ENCODE measurements around the gene DUSP28.
A peak's percentile ranks its signal among the peaks of the same experiment; 100 is the strongest.

Gene DUSP28

GRCh38 chr2:240573516-240574385 lies 13.6 kb downstream of the DUSP28 start:
- no peak for DNase-seq

GRCh38 chr2:240574386-240575100 lies 14.4 kb downstream of the DUSP28 start:
- DNase-seq: no peak

- DNase-seq: no peak
Measured at GRCh38 chr2:240575101-240575965, 15.2 kb downstream of the DUSP28 start.

GRCh38 chr2:240576036-240576435 lies 15.9 kb downstream of the DUSP28 start:
- no peak for DNase-seq

GRCh38 chr2:240576436-240577205 lies 16.5 kb downstream of the DUSP28 start:
- no peak for DNase-seq

- DNase-seq: no peak
Measured at GRCh38 chr2:240577281-240578109, 17.3 kb downstream of the DUSP28 start.

- no peak for DNase-seq
Measured at GRCh38 chr2:240578110-240578450, 17.9 kb downstream of the DUSP28 start.

GRCh38 chr2:240578488-240578887 lies 18.3 kb downstream of the DUSP28 start:
- DNase-seq: no peak

- no peak for DNase-seq
Measured at GRCh38 chr2:240579071-240579762, 19.1 kb downstream of the DUSP28 start.

- peak; percentile 89 for DNase-seq
Measured at GRCh38 chr2:240579771-240580614, 19.8 kb downstream of the DUSP28 start.

GRCh38 chr2:240581811-240582210 lies 21.7 kb downstream of the DUSP28 start:
- no peak for DNase-seq

- DNase-seq: no peak
Measured at GRCh38 chr2:240582781-240583180, 22.6 kb downstream of the DUSP28 start.

- no peak for DNase-seq
Measured at GRCh38 chr2:240583774-240584173, 23.6 kb downstream of the DUSP28 start.

- DNase-seq: peak; percentile 60
Measured at GRCh38 chr2:240584486-240585031, 24.4 kb downstream of the DUSP28 start.

GRCh38 chr2:240585101-240585500 lies 24.9 kb downstream of the DUSP28 start:
- DNase-seq: no peak

- no peak for DNase-seq
Measured at GRCh38 chr2:240585681-240586197, 25.6 kb downstream of the DUSP28 start.

GRCh38 chr2:240586198-240586918 lies 26.2 kb downstream of the DUSP28 start, which contains the start of gene CAPN10:
Gene CAPN10, plus strand, starts transcription at chr2:240586734. Its CDS starts 178 bp downstream, at chr2:240586912.
- peak; percentile 98 for DNase-seq

Measured in activated CD4-positive, alpha-beta T cell treated with anti-CD3 and anti-CD28 coated beads, Interleukin-2, amount 50 U/mL, for 16 hours (primary cell).